HepG2 (cell line): Measurements from ENCODE around the gene LSR. TPM values are rescaled to one million over a fixed set of nuclear protein-coding genes. Genes with fewer than 3 reads are reported as not detected.

Experiments used
- ATAC-seq: fragments of 200-7000 bp; cut with Tn5 transposase; 3 replicates; pipeline ENCODE4 v1.9.1; 2020; ENCODE audit warnings: mild to moderate bottlenecking, moderate library complexity
- BruUV-seq: library from RNA; stranded (reverse); fragments of 400-500 nt; replicated peaks from 2 replicates; lab custom pipeline; 2021; lab: Mats Ljungman, UMichigan
- CTCF ChIA-PET: fragments of 300-600 bp; formaldehyde crosslinking; extraction: SDS; loops from one replicate; lab custom pipeline; 2021; ENCODE audit warnings: low total read pairs, inconsistent platforms, low intra/inter-chr PET ratio; lab: Yijun Ruan, JAX
- POLR2A ChIA-PET: fragments of 350-600 bp; sonication (Branson Sonifier 250); formaldehyde crosslinking; loops from one replicate; lab custom pipeline; 2020; ENCODE audit warnings: antibody characterized with exemption, inconsistent platforms; lab: Yijun Ruan, JAX
- DNase-seq: peaks from one replicate; pipeline ENCODE4 v3.0.0-alpha.2; 2015; ENCODE audit warnings: low spot score
- FAIRE-seq: peaks from 3 replicates; lab custom pipeline; 2011; peaks lifted over from hg19 to GRCh38; lab: Jason Lieb, UNC
- H2AFZ ChIP-seq: one replicate; pipeline ENCODE4 v1.6.1; 2011; ENCODE audit warnings: low read length, inconsistent platforms
- H3K27ac ChIP-seq: fragments of 300-600 bp; 3 replicates; pipeline ENCODE4 v1.8.0; 2011; ENCODE audit warnings: mixed run types, mild to moderate bottlenecking, mixed read lengths, low read length, inconsistent platforms; ENCODE audit not compliant: insufficient read depth; ENCODE audit errors: extremely low read length
- H3K27me3 ChIP-seq, 2 experiments: fragments of 200-600 bp in 1 of 2; 2 replicates in 1 of 2; 3 replicates in 1 of 2; pipeline versions ENCODE4 v1.6.0 to v1.8.0; 2011; ENCODE audit warnings: low read length in 2 of 2, mild to moderate bottlenecking in 2 of 2, moderate library complexity in 2 of 2, inconsistent platforms in 1 of 2; ENCODE audit not compliant: insufficient read depth in 2 of 2, control insufficient read depth in 1 of 2
- H3K36me3 ChIP-seq, 2 experiments: fragments of 200-600 bp in 1 of 2; replicated peaks in 1 of 2; 2 replicates in 1 of 2; 3 replicates in 1 of 2; pipeline versions ENCODE4 v1.5.1 to v1.8.0; 2011; ENCODE audit warnings: low read length in 2 of 2, inconsistent platforms in 1 of 2; ENCODE audit not compliant: insufficient read depth in 2 of 2, control insufficient read depth in 1 of 2
- H3K4me1 ChIP-seq: 2 replicates; pipeline ENCODE4 v1.5.1; 2012; ENCODE audit warnings: low read length, inconsistent platforms; ENCODE audit not compliant: insufficient read depth
- H3K4me2 ChIP-seq: 2 replicates; pipeline ENCODE4 v1.6.0; 2011; ENCODE audit warnings: low read depth, low read length, inconsistent platforms
- H3K4me3 ChIP-seq, 3 experiments: fragments of 200-600 bp in 1 of 3; sonication (generic), shearing (Covaris generic) in 1 of 3; replicated peaks in 1 of 3; 2 replicates each; pipeline ENCODE4 v1.5.1; 2011 to 2016; ENCODE audit warnings: low read length in 3 of 3, inconsistent platforms in 2 of 3, low read depth in 2 of 3, mild to moderate bottlenecking in 2 of 3, control low read depth in 1 of 3, mixed read lengths in 1 of 3; ENCODE audit not compliant: insufficient read depth in 1 of 3
- H3K79me2 ChIP-seq: one replicate; pipeline ENCODE4 v1.6.1; 2011; ENCODE audit warnings: low read length, inconsistent platforms; ENCODE audit not compliant: insufficient read depth
- H3K9ac ChIP-seq: 2 replicates; pipeline ENCODE4 v1.6.0; 2011; ENCODE audit warnings: mild to moderate bottlenecking, low read depth, low read length, inconsistent platforms; ENCODE audit not compliant: insufficient read depth
- H3K9me3 ChIP-seq: 2 replicates; pipeline ENCODE4 v1.5.1; 2012; ENCODE audit warnings: mild to moderate bottlenecking, low read length
- H4K20me1 ChIP-seq: 2 replicates; pipeline ENCODE4 v1.6.0; 2011; ENCODE audit warnings: inconsistent platforms, mild to moderate bottlenecking, low read length, moderate library complexity; ENCODE audit not compliant: insufficient read depth
- ATF7 ChIP-seq, 2 experiments: fragments of 450-650 bp in 1 of 2; sonication (generic) in 1 of 2; formaldehyde crosslinking in 1 of 2; IDR thresholded peaks; 2 replicates each; pipeline versions ENCODE4 v1.4.0 to v1.6.1; 2016 to 2020; ENCODE audit warnings: antibody characterized with exemption in 1 of 2, mild to moderate bottlenecking in 1 of 2, missing genetic modification reagents in 1 of 2
- GABPA ChIP-seq, 2 experiments: IDR thresholded peaks; 2 replicates each; pipeline ENCODE4 v1.6.1; 2011 to 2016; ENCODE audit warnings: low read depth in 2 of 2, low read length in 1 of 2, missing biosample characterization in 1 of 2, missing genetic modification characterization in 1 of 2
- HNRNPLL ChIP-seq: fragments of 200-400 bp; formaldehyde crosslinking; IDR thresholded peaks from 2 replicates; pipeline ENCODE4 v1.6.1; 2017; ENCODE audit warnings: mild to moderate bottlenecking, low read depth, low read length; ENCODE audit not compliant: poor library complexity, severe bottlenecking
- MTF2 ChIP-seq: sonication (generic); formaldehyde crosslinking; IDR thresholded peaks from 2 replicates; pipeline ENCODE4 v1.5.0; 2020; ENCODE audit warnings: missing genetic modification reagents, borderline replicate concordance
- NFYB ChIP-seq: sonication (generic); formaldehyde crosslinking; IDR thresholded peaks from 2 replicates; pipeline ENCODE4 v1.4.0; 2020; ENCODE audit warnings: missing genetic modification reagents
- ZNF616 ChIP-seq: sonication (generic); formaldehyde crosslinking; IDR thresholded peaks from 2 replicates; pipeline ENCODE4 v1.5.0; 2020; ENCODE audit warnings: low read depth, mild to moderate bottlenecking, missing genetic modification reagents
- ZNF670 ChIP-seq: sonication (generic); formaldehyde crosslinking; IDR thresholded peaks from 2 replicates; pipeline ENCODE4 v1.8.0; 2022; ENCODE audit warnings: mild to moderate bottlenecking, missing genetic modification reagents, borderline replicate concordance
- ZNF713 ChIP-seq: sonication (generic); formaldehyde crosslinking; IDR thresholded peaks from 2 replicates; pipeline ENCODE4 v1.4.0; 2020; ENCODE audit warnings: mild to moderate bottlenecking, missing genetic modification reagents
- ZNF776 ChIP-seq: sonication (generic); formaldehyde crosslinking; IDR thresholded peaks from 2 replicates; pipeline ENCODE4 v1.4.0; 2020; ENCODE audit warnings: mild to moderate bottlenecking, missing genetic modification reagents
- ZNF782 ChIP-seq: sonication (generic); formaldehyde crosslinking; IDR thresholded peaks from 2 replicates; pipeline ENCODE4 v1.4.0; 2020; ENCODE audit warnings: missing genetic modification reagents, mild to moderate bottlenecking, borderline replicate concordance
- WGBS: methylation state at CpG from one replicate; pipeline ENCODE4 v1.1.6; 2017; ENCODE audit warnings: low lambda C conversion rate; 5-methylcytosine and 5-hydroxymethylcytosine counted together
- in situ Hi-C: cut with HindIII; loops from 2 replicates; pipeline ENCODE4 v1.10.0; 2017; ENCODE audit warnings: low pct_unique_long_range_greater_than_20kb; ENCODE audit not compliant: extremely low pct_ligation_motif_present
- intact Hi-C: fragments of 100-400 bp; cut with micrococcal nuclease; formaldehyde crosslinking; loops from one replicate; pipeline ENCODE4 v1.10.0; 2022; ENCODE audit not compliant: unreplicated experiment
- polyA plus RNA-seq, 8 experiments: library from polyadenylated mRNA; depleted of rRNA in 3 of 8; stranded (reverse) in 7 of 8; unstranded in 1 of 8; fragments of >200 nt; fragmentation: Illumina TruSeq in 4 of 8; extraction: Trizol in 4 of 8; gene quantifications; 2 replicates each; pipeline versions ENCODE4 v1.2.1 to v1.2.3, GENCODE V29; 2011 to 2016; ENCODE audit warnings: low read depth in 4 of 8, missing spikeins in 1 of 8, mixed read lengths in 1 of 8; ENCODE audit not compliant: insufficient read depth in 1 of 8
- total RNA-seq, 5 experiments: library from RNA; depleted of rRNA; stranded (reverse); fragments of >200 nt; fragmentation: Illumina TruSeq; extraction: Trizol; gene quantifications; 2 replicates each; pipeline ENCODE4 v1.2.3, GENCODE V29; 2016; ENCODE audit warnings: low read depth in 1 of 5
- TF ChIP-seq, protein P1 (sequence below): sonication (generic); formaldehyde crosslinking; conservative IDR thresholded peaks from 2 replicates; pipeline ENCODE4 v1.8.1; 2023; ENCODE audit warnings: missing genetic modification reagents
- TF ChIP-seq, protein P2 (sequence below), 2 experiments: sonication (generic) in 1 of 2; formaldehyde crosslinking in 1 of 2; IDR thresholded peaks; 2 replicates each; pipeline versions ENCODE4 v1.4.0 to v1.6.1; 2016 to 2020; ENCODE audit warnings: borderline replicate concordance in 1 of 2, low read depth in 1 of 2, mild to moderate bottlenecking in 1 of 2, missing genetic modification reagents in 1 of 2

The LSR gene
- total and polyA plus RNA-seq, 2 of the 13 experiments (the other 11 are each of a cell fraction or from before 2014, with no cell fraction given), result 29.2 to 79.2 TPM

DNA sequence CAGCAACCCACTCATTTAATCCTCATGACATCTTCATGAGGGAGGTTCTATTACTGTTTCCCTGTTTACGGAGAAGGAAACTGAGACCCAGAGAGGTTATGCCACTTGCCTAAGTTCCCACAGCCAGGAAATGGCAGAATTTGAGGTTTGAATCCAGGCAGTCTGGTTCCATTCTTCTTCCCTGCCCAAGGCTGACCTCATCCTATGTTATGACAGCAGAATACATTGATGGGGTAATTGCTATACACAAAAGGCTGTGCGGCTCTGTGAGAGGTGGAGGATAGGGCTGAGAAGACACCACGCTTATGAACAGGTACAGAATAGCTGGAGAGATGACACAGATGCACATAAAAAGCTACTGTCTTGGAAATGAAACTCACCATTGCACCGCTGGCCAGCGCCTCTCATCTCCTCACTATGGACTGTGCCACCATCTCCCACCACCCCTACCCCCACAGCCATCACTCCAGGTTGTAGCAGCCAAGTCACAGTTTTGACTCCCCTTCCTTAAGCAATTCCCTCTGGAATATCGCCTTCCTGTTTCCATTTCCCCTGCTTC, 54.6 kb downstream of the LSR start:
- ChIA-PET CTCF (no interaction called here), POLR2A (no interaction called here)
- H3K4me1 ChIP-seq, result peaks cover 39% of the 10 kb centered on the region
- no peaks in the 10 kb centered on the region for H3K79me2 ChIP-seq
- no peak overlapping the region for H2AFZ ChIP-seq
- no peak overlapping the region for H3K4me2 ChIP-seq
- no peak for ATAC-seq
- H3K9me3 ChIP-seq, result no peaks in the 10 kb centered on the region
- H3K27ac ChIP-seq, result no peak overlapping the region
- TF ChIP-seq ZNF670 (no peak), ZNF782 (CRISPR knock-in tag) (no peak)
- no peak overlapping the region for H3K9ac ChIP-seq
- H3K4me3 ChIP-seq, result no peak overlapping the region
- no peaks in the 10 kb centered on the region for H4K20me1 ChIP-seq
- no TSS peak for BruUV-seq
- FAIRE-seq, result no peak
- intact Hi-C loops (no loop called here), in situ Hi-C loops (no loop called here)
- no peak for DNase-seq
- no peaks in the 10 kb centered on the region for H3K27me3 ChIP-seq
- WGBS, result 91% methylated on average over 6 of the region's 6 CpGs
- no peaks in the 10 kb centered on the region for H3K36me3 ChIP-seq

DNA sequence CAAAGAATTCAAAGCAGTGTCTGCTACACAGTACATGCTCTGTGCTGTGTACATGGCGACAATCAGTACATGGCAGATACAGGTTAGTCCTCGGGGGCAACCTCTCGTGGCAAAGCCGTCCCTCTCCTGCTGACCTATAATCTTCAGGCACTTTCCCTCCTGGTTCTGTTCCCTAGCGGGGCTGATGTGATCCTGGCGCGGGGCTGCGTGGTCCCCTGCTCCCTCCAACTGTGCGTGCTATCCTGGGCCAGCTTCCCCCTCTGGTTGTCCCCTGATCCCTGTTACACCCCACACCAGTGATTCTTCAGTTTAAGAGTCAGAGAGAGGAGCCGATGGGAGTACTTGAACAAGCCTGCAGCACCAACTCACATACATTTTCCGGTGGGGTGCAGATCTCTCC, 55.2 kb downstream of the LSR start:
- H3K79me2 ChIP-seq, result no peaks in the 10 kb centered on the region
- intact Hi-C loops (no loop called here), in situ Hi-C loops (no loop called here)
- no peaks in the 10 kb centered on the region for H3K27me3 ChIP-seq
- over 99% methylated on average over 11 of the region's 11 CpGs for WGBS
- no peak overlapping the region for H3K4me2 ChIP-seq
- no peak overlapping the region for H3K9ac ChIP-seq
- H3K9me3 ChIP-seq, result no peaks in the 10 kb centered on the region
- ChIA-PET POLR2A (no interaction called here), CTCF (no interaction called here)
- H3K4me1 ChIP-seq, result peaks cover 45% of the 10 kb centered on the region
- ATAC-seq (no peak), FAIRE-seq (no peak), DNase-seq (no peak)
- no peaks in the 10 kb centered on the region for H4K20me1 ChIP-seq
- no peak overlapping the region for H2AFZ ChIP-seq
- no peak overlapping the region for H3K4me3 ChIP-seq
- no peak overlapping the region for H3K27ac ChIP-seq
- BruUV-seq, result no TSS peak
- no peaks in the 10 kb centered on the region for H3K36me3 ChIP-seq
- no peak for TF ChIP-seq GABPA (IDR thresholded peaks at IDR 0.05; ENCODE audit: low read depth, low read length)
- no peak for TF ChIP-seq GABPA (CRISPR knock-in tag; IDR thresholded peaks at IDR 0.05; ENCODE audit: low read depth)
- no peak for TF ChIP-seq ZNF776 (CRISPR knock-in tag)
- no peak for TF ChIP-seq HNRNPLL
- TF ChIP-seq ATF7 (IDR thresholded peaks at IDR 0.05), result no peak
- no peak for TF ChIP-seq ATF7 (CRISPR knock-in tag; IDR thresholded peaks at IDR 0.05)
- no peak for TF ChIP-seq NFYB (CRISPR knock-in tag)
- TF ChIP-seq MTF2 (CRISPR knock-in tag), result no peak
- TF ChIP-seq, protein P1, sequence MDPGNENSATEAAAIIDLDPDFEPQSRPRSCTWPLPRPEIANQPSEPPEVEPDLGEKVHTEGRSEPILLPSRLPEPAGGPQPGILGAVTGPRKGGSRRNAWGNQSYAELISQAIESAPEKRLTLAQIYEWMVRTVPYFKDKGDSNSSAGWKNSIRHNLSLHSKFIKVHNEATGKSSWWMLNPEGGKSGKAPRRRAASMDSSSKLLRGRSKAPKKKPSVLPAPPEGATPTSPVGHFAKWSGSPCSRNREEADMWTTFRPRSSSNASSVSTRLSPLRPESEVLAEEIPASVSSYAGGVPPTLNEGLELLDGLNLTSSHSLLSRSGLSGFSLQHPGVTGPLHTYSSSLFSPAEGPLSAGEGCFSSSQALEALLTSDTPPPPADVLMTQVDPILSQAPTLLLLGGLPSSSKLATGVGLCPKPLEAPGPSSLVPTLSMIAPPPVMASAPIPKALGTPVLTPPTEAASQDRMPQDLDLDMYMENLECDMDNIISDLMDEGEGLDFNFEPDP, result no peak
- no peak for TF ChIP-seq ZNF616 (CRISPR knock-in tag)
- TF ChIP-seq, protein P2, sequence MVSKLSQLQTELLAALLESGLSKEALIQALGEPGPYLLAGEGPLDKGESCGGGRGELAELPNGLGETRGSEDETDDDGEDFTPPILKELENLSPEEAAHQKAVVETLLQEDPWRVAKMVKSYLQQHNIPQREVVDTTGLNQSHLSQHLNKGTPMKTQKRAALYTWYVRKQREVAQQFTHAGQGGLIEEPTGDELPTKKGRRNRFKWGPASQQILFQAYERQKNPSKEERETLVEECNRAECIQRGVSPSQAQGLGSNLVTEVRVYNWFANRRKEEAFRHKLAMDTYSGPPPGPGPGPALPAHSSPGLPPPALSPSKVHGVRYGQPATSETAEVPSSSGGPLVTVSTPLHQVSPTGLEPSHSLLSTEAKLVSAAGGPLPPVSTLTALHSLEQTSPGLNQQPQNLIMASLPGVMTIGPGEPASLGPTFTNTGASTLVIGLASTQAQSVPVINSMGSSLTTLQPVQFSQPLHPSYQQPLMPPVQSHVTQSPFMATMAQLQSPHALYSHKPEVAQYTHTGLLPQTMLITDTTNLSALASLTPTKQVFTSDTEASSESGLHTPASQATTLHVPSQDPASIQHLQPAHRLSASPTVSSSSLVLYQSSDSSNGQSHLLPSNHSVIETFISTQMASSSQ (IDR thresholded peaks at IDR 0.05; ENCODE audit: low read depth), result no peak
- TF ChIP-seq, protein P2 (CRISPR knock-in tag; IDR thresholded peaks at IDR 0.05; ENCODE audit: borderline replicate concordance), result no peak
- TF ChIP-seq ZNF713 (CRISPR knock-in tag), result no peak
